ENCODE data around the gene PLB1. TPM values are rescaled to one million over a fixed set of nuclear protein-coding genes. Genes with fewer than 3 reads are reported as not detected.

PLB1 gene
- total RNA-seq, 1 experiment from 2014 or later = 0.44 TPM

GRCh38 chr2:28636491-28636890 is 140.6 kb downstream of the PLB1 start (continued):
- TF ChIP-seq NR3C1 (CRISPR knock-in tag; conservative IDR thresholded peaks at IDR 0.05; ENCODE audit: low read depth) = no peak
- no peak for TF ChIP-seq CREM (CRISPR knock-in tag; IDR thresholded peaks at IDR 0.05)
- TF ChIP-seq GRHL2 (CRISPR knock-in tag; IDR thresholded peaks at IDR 0.05; ENCODE audit: insufficient replicate concordance, severe bottlenecking) = no peak
- no peak for TF ChIP-seq ZBTB43 (CRISPR knock-in tag; IDR thresholded peaks at IDR 0.05)
- TF ChIP-seq ERG (CRISPR knock-in tag; IDR thresholded peaks at IDR 0.05) = no peak
- TF ChIP-seq ETV6 (CRISPR knock-in tag; IDR thresholded peaks at IDR 0.05) = no peak
- TF ChIP-seq FOXP4 (CRISPR knock-in tag; IDR thresholded peaks at IDR 0.05) = no peak
- TF ChIP-seq ZNF138 (CRISPR knock-in tag; conservative IDR thresholded peaks at IDR 0.05) = no peak

GRCh38 chr2:28637066-28638047 is 141.5 kb downstream of the PLB1 start:
- no peak for DNase-seq (ENCODE audit: low spot score)
- ATAC-seq = no peak
- Mint-ChIP-seq H3K36me3 (no peaks in the 10 kb centered on the region), H3K9me3 (no peaks in the 10 kb centered on the region), H3K27me3 (ENCODE audit: low read depth) (no peaks in the 10 kb centered on the region), H3K4me1 (no peaks in the 10 kb centered on the region), H3K27ac (no peak overlapping the region), H3K4me3 (no peak overlapping the region)
- no peak for TF ChIP-seq FOXP4 (CRISPR knock-in tag; IDR thresholded peaks at IDR 0.05)
- no peak for TF ChIP-seq NFYB (CRISPR knock-in tag; conservative IDR thresholded peaks at IDR 0.05; ENCODE audit: low read depth)
- no peak for TF ChIP-seq AR (CRISPR knock-in tag; IDR thresholded peaks at IDR 0.05)
- no peak for TF ChIP-seq RORB (CRISPR knock-in tag; IDR thresholded peaks at IDR 0.05)
- TF ChIP-seq MYBL2 (CRISPR knock-in tag; IDR thresholded peaks at IDR 0.05) = no peak
- ChIA-PET POLR2A (no interaction called here), CTCF (no interaction called here)

GRCh38 chr2:28638102-28638501 is 142.2 kb downstream of the PLB1 start:
- H3K36me3 Mint-ChIP-seq = no peaks in the 10 kb centered on the region
- no peaks in the 10 kb centered on the region for H3K9me3 Mint-ChIP-seq
- no peak overlapping the region for H3K4me3 Mint-ChIP-seq
- TF ChIP-seq USF1 (CRISPR knock-in tag; IDR thresholded peaks at IDR 0.05) = no peak
- ChIA-PET CTCF (no interaction called here), POLR2A (no interaction called here)
- DNase-seq (ENCODE audit: low spot score) (no peak), ATAC-seq (no peak)
- H3K4me1 Mint-ChIP-seq = no peaks in the 10 kb centered on the region
- no peaks in the 10 kb centered on the region for H3K27me3 Mint-ChIP-seq (ENCODE audit: low read depth)
- no peak overlapping the region for H3K27ac Mint-ChIP-seq
